Erythroblast (primary cell): ENCODE results near the gene TMC1.
"Not testable (repeated sequence)": the region's sequence is repeated elsewhere in the genome, so short reads cannot be mapped to it uniquely, and the experiment has no call there.

Experiments
- DNase-seq, 2 experiments: peaks; one replicate each; lab custom pipeline; 2025; lab: John Stamatoyannopoulos, UW
- GATA1 ChIP-seq: IDR thresholded peaks from 2 replicates; pipeline ENCODE4 v1.6.1; 2011; ENCODE audit warnings: low read depth, mild to moderate bottlenecking, control low read depth, low read length, moderate library complexity
- POLR2A ChIP-seq: IDR thresholded peaks from 2 replicates; pipeline ENCODE4 v1.6.1; 2011; ENCODE audit warnings: mild to moderate bottlenecking, low read length

The TMC1 gene

DNA sequence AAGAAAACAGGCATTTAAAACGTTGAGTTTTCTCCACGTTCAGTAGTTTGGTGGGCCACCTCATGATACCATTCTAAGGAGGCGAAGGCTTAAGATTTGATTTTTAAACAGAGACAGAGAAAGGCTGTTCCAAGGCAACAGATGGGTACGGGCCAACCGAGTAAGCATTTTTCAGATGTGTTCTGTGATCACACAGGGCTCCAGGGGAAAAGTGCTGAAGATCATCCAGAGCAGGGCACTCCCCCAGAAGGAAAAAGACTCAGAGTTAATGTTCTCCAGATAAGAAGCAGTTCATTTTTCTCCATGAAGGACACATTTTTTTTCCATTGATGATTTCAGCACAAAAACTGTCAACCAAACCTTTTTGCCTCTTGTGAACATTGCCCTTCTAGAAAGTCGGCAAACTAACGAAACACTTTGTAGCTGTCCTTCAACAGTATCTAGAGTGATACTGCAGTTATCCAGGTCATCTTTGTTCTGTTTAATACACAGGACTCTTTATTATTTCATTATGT, 292.7 kb downstream of the TMC1 start:
- DNase-seq, result no peak
- TF ChIP-seq POLR2A (no peak), GATA1 (no peak)

DNA sequence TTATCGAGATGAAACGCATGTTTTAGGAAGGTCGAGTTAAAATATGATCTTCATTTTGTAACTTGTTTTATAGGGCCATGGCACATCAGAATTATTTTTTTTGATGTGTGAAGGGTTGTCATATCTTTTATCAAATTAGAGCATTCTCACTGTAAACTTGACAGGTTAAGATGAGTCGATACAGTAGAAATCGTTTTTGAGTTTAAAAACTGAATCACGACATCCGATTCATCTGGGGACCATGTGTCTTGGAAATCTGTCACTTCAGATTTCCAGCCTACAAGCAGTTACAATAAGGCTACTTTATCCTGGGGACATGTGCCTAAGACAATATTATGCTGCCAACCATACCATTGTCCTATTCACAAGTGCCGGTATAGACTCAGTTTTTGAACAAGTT, 295.3 kb downstream of the TMC1 start:
- no peak for TF ChIP-seq POLR2A
- TF ChIP-seq GATA1, result no peak
- no peak for DNase-seq

DNA sequence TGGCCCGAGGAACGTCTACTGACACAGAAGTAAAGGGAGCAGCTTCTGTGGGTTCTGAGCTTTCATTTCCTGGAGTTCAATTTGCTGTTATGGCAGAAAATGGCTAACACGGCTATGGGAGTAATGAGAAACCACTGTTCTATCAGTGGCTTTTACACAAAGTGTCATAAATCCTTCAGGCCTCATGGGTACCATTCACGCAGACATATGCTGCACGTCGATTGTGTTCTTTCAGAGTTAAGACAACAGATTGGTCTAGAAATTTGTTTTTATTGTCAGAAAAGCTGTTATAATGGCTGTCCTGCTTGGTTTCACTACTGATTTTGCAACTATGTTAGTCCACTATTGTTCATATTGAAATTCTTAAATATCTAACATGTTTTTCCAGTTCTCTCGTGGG, 296.0 kb downstream of the TMC1 start:
- DNase-seq, result no peak
- TF ChIP-seq GATA1, result no peak
- no peak for TF ChIP-seq POLR2A

DNA sequence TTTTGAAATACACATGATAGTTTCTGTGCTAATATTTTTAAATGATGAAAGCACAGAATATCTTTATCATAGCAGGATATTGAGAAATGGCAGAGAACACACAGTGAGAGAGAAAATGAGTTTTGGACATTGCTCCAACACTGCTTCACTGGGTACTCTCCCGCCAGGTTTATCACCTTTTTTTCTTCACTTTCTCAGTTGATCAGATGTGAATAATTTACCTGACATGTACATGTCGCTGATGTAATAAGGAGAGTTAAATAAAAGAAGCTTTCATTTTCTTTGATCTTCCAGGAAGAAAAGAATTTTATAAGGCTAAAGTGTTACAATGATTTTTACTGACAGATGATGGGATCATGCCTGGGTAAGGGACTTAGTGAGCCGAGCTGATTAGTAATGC, 297.0 kb downstream of the TMC1 start:
- TF ChIP-seq POLR2A (no peak), GATA1 (no peak)

DNA sequence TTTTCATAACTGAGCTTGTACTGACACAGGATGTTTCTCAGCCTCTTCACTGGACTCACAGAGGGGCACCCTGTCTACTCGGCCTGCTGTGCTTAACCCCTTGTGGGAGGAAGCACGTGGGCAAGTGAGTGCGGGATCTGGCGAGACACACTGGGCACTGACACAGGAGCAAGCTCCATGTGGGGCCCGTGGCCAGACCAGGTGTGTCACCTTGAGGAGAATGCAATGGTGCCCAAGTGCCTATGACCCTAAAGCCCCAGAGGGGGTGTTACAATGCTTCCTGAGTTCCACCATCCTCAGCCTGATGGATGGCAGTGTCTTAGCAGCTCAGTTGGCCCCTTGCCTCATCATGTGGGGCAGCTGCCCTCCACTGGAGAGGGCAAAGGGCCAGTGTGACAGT, 302.6 kb downstream of the TMC1 start:
- TF ChIP-seq GATA1 (no peak), POLR2A (no peak)
- DNase-seq, result no peak

More for the DNA sequence above, 297.0 kb downstream of the TMC1 start:
- DNase-seq, result no peak

DNA sequence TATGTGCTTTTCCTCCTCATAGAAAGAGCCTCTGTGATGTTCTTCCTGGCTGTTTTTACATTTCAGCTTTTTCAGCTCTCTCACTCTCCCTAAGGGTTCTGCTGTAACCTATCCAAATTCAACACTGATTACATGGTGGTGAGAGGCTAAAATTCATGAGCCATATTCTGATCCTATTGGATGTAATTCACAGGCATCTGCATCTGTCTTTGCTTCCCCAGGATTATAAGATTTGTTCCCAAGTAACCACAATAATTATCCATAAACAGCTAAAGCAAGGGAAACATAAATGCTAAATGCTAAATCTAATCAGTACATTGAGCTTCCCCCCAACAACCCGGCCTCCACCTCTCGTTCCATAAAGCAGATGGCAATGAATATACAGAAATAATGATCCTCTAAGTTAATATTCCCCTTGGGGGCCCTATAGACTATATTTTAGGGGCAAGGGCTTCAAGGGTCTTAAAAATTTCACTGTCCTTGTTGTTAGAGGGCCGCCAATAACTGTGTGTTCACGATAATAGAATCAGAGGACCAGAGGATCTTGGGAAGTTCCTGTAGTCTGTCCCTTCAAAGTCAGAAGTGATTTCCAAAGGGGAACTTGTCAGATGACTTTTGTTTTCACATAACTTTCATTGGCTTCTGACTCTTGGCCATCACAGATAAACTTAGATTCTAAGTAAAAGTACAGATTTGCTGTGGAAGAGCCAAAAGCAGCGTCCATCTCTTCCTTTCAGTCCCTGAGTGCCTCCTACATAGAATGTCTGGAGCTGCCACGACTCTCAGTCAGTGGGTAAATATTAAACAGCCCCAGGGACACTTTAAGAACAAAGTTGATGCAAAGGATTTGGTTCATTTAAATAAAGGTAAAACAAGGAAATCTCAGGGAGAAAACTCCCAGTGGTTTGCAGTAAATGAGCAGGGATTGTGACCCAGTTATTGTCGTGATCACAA, 305.9 kb downstream of the TMC1 start:
- DNase-seq, result no peak
- TF ChIP-seq POLR2A, result no peak

DNA sequence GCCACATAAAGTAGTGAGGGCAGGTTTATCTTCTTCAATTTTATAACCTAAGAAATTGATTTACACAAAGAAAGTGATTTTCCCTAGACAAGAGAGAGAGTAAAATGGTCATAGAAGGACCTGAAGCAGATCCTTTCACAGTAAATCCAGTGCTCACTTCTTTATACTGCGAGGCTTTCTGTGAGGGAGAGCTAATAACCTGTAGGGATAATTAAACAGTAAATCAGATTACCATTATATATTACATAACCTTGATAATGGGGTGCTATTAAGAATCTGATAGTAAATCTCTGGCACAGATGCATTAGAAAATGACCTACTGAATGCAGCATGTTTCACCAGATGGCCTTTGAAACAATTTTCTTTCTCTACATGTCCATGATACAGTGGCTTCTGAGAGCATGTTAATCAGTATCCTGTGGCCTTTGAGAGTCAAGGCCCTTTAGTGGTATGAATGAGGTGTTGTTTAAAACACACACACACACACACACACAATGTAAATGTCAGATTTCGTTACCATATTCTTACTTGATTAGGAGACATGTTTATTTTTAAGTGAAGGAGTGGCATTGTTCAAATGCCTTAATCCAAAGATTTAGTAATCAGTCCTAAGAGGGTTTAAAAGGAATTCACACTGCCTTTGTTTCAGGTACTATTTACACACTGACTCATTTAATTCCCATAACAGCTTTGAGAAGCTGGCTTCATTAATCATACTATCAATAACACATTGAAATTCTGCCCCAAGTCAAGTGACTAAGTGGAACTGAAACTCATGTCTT, 306.7 kb downstream of the TMC1 start:
- DNase-seq, result no peak
- no peak for TF ChIP-seq GATA1
- TF ChIP-seq POLR2A, result no peak

DNA sequence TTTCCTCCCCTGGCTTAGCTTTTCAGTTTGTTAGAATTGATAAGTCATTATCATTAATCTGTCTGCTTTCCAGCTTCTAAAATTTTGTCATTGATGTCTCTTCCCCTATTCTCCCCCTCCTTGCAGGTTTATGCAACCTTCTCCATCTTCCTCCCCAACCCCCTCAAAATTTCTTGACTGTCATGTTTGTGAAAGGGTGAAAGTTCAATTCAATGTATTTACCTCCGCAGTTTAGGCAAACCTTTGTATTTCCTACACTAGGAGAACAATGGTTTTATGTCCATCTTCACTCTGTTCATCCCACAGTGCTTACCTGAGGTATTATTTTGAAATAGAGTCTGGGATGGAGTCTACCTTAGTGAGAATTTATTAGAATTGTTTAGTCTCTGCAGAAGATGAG, 313.6 kb downstream of the TMC1 start:
- TF ChIP-seq POLR2A, result no peak
- TF ChIP-seq GATA1, result no peak
- no peak for DNase-seq

DNA sequence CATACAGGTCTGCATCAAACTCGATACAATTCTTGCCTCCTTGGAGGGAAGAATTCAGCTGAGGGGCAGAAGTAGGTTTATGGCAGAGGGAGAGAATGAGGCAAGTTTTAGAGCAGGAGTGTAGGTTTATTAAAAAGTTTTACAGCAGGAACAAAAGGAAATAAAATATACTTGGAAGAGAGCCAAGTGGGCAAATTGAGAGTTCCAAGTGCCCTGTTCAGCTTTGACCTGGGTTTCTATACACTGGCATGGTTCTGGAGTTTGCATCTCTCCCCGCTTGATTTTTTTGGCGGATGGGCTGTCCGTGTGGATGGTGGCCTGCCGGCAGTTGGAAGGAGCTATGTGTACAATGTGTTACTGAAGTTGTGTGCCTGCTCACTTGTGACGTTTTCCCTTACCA, 315.4 kb downstream of the TMC1 start:
- no peak for TF ChIP-seq GATA1
- TF ChIP-seq POLR2A, result no peak
- no peak for DNase-seq

DNA sequence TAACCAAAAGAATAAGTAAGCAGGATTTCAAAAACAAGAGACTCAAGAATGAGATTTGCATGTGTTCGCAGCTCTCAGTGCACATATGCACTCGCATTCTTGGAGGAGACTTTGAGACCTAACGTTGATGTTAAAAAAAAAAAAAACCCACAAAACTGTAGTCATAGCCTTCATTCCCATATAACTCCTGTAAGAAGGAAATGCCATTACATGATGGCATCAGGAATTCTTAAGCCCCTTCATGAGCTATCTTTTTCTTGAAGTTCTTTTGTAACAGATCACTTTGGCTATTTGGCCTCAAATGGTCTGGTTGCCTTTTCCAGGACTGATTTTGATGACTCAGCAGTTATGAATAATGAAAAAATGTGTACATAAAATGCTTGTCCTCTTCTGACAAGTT, 317.7 kb downstream of the TMC1 start:
- no peak for TF ChIP-seq GATA1
- TF ChIP-seq POLR2A, result no peak
- DNase-seq, result no peak

DNA sequence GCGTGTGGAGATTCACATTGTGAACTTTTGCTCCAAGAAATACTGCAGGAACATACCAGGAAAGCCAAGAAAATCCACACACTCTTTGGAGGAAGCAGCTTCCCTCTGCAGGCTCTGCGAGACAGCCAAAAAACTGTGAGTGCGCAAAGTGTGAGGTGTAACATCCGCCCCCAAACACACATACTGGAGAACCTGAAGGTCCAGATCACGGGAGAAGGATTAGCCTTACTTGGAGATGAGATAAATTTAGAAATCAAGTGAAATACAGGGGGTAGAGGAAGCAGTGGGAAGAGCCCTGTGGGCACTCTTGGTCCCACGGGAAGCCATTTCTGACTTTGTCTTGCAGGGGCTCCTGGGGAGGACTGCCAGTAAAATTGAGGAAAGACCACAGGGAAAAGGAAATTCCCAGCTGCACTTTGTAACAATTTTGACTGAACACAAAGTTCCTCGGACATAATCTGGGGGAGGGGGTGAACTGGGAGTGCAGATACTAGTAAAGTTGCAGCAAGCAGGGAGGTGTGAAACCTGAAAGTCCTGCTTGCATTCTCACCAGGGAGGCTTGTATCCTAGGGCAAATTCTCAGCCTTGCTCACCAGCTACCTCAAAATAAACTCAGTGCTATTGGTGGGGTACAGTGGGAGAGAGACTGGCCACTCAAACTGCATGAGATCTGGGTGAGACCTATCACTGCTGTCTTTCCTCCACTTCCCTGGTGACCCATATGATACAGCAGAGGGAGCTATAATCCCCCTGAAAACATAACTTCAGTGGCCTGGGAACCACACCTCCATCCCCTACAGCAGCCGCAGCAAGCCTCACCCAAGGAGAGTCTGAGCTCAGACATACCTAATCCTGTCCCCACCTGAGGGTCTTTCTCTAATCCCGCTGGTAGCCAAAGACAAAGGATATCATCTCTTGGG, 322.4 kb downstream of the TMC1 start:
- peak in 1 of 2 experiments; percentile 12 for DNase-seq
- TF ChIP-seq GATA1 (no peak), POLR2A (no peak)

DNA sequence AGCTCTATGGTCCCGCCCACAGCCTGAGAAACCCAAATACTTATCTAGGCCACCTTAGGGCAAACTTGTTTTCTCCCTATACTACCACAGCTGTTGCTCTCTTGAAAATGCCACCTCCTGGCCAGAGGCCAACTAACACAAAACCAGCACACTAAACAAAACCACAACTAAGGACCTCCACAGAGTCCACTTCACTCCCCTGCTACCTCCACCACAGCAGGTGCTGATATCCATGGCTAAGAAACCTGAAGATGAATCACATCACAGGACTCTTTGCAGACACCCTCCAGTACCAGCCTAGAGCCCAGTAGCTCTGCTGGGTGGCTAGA, 323.0 kb downstream of the TMC1 start:
- no peak for DNase-seq
- TF ChIP-seq GATA1 (no peak), POLR2A (no peak)

DNA sequence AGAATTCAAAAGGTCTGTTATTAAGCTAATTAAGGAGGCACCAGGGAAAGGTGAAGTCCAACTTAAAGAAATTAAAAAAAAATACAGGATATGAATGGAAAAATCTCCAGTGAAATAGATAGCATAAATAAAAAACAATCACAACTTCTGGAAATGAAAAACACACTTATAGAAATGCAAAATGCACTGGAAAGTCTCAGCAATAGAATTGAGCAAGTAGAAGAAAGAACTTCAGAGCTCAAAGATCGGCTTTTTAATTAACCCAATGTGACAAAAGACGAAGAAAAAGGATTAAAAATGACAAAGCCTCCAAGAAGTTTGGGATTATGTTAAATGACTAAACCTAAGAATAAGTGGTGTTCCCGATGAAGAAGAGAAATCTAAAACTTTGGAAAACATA, 323.6 kb downstream of the TMC1 start:
- DNase-seq, result not testable (repeated sequence)

DNA sequence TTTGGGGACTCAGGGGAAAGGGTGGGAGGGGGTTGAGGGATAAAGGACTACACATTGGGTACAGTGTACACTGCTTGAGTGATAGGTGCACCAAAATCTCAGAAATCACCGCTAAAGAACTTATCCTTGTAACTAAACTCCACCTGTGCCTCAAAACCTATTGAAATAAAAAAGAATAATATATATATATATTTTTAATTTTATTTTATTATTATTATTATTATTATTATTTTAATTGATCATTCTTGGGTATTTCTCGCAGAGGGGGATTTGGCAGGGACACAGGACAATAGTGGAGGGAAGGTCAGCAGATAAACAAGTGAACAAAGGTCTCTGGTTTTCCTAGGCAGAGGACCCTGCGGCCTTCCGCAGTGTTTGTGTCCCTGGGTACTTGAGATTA, 328.8 kb downstream of the TMC1 start:
- not testable (repeated sequence) for DNase-seq
